ENCODE measurements around the gene ADAM8.
"Not testable (repeated sequence)": the region's sequence is repeated elsewhere in the genome, so short reads cannot be mapped to it uniquely, and the experiment has no call there.

The ADAM8 gene

DNA sequence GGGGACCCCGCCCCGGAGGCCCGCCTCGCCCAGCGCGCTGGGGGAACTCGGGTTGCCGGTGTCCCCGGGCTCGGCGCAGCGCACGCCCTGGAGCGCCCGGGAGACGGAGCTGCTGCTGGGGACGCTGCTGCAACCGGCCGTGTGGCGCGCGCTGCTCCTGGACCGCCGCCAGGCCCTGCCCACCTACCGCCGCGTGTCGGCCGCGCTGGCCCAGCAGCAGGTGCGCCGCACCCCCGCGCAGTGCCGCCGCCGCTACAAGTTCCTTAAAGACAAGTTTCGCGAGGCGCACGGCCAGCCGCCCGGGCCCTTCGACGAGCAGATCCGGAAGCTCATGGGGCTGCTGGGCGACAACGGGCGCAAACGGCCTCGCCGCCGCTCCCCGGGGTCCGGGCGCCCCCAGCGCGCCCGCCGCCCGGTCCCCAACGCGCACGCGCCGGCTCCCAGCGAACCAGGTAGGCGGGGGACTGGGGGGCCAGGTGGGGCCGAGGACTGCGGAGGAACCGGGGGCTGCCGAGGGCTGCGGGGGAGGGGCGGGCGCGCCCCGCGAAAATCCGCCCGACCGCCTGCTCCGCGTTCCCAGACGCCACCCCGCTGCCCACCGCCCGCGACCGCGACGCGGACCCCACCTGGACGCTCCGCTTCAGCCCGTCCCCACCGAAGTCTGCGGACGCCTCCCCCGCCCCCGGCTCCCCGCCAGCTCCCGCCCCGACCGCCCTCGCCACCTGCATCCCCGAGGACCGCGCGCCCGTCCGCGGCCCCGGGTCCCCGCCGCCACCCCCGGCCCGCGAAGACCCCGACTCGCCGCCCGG is 46.1 kb downstream of the ADAM8 start:
- DNase-seq (ENCODE audit: insufficient read length, low spot score) = no peak
- TF ChIP-seq TAF1 (IDR thresholded peaks at IDR 0.05; ENCODE audit: low read depth, low read length) = no peak
- no peak for TF ChIP-seq POLR2A (IDR thresholded peaks at IDR 0.05; ENCODE audit: low read depth, low read length)
- no peak for TF ChIP-seq PAX5 (IDR thresholded peaks at IDR 0.05; ENCODE audit: insufficient read depth, low read length, severe bottlenecking)
- no peak for TF ChIP-seq POU2F2 (IDR thresholded peaks at IDR 0.05; ENCODE audit: low read depth, low read length)
- TF ChIP-seq POLR2AphosphoS5 (IDR thresholded peaks at IDR 0.05; ENCODE audit: low read depth, low read length) = no peak
- TF ChIP-seq SPI1 (IDR thresholded peaks at IDR 0.05; ENCODE audit: low read depth, low read length) = no peak
- FAIRE-seq = no peak

GRCh38 chr10:133230044-133230361 is 46.7 kb downstream of the ADAM8 start, which contains the start of gene UTF1:
Gene UTF1 (plus strand): TSS chr10:133230217. CDS start chr10:133230289, 72 bp downstream.
- no peak for TF ChIP-seq POU2F2 (IDR thresholded peaks at IDR 0.05; ENCODE audit: low read depth, low read length)
- TF ChIP-seq TAF1 (IDR thresholded peaks at IDR 0.05; ENCODE audit: low read depth, low read length) = no peak
- TF ChIP-seq PAX5 (IDR thresholded peaks at IDR 0.05; ENCODE audit: insufficient read depth, low read length, severe bottlenecking) = no peak
- TF ChIP-seq POLR2A (IDR thresholded peaks at IDR 0.05; ENCODE audit: low read depth, low read length) = no peak
- no peak for TF ChIP-seq SPI1 (IDR thresholded peaks at IDR 0.05; ENCODE audit: low read depth, low read length)
- TF ChIP-seq POLR2AphosphoS5 (IDR thresholded peaks at IDR 0.05; ENCODE audit: low read depth, low read length) = no peak
- no peak for FAIRE-seq

DNA sequence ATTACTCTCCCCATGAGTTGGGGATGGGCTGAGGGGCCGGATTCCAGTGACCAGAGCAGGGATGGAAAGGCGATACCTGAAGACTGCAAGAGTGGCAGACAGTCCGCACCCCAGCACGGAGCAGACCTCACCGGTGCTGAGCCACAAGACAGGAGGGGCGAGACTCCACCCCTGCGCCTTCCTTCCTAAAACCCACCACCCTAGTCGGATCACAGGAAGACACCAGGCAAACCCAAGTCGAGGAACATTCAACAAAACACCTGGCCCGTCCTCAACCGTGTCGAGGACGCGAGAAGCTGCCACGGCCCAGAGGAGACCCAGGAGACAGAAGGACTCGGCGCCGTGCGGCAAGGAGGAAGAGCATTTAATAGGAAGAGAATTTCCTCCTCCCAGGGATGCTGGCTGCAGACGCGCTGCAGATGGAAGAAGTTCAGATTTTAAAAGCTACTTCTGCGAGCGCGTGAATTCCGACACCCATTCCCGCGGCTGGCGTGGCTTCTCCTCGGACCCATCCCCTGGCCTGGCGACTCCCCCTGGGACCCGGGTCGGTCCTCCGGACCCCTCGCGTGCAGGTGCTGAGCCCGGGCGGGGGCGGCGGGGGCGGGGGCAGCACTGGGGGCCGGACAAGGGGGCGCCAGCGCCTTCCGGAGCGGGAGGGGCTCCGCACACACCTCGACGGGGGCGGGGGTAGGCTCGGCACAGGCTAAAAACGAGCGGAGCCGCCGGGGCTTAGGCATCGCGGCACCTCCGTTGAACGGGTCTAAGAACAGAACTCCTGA is 47.2 kb downstream of the ADAM8 start:
- FAIRE-seq (no peak), DNase-seq (ENCODE audit: insufficient read length, low spot score) (no peak)
- no peak for TF ChIP-seq PAX5 (IDR thresholded peaks at IDR 0.05; ENCODE audit: insufficient read depth, low read length, severe bottlenecking)
- no peak for TF ChIP-seq POLR2A (IDR thresholded peaks at IDR 0.05; ENCODE audit: low read depth, low read length)
- TF ChIP-seq SPI1 (IDR thresholded peaks at IDR 0.05; ENCODE audit: low read depth, low read length) = no peak
- no peak for TF ChIP-seq POLR2AphosphoS5 (IDR thresholded peaks at IDR 0.05; ENCODE audit: low read depth, low read length)
- no peak for TF ChIP-seq POU2F2 (IDR thresholded peaks at IDR 0.05; ENCODE audit: low read depth, low read length)
- TF ChIP-seq TAF1 (IDR thresholded peaks at IDR 0.05; ENCODE audit: low read depth, low read length) = no peak

More at GRCh38 chr10:133230044-133230361, 46.7 kb downstream of the ADAM8 start, which contains the start of gene UTF1:
- DNase-seq (ENCODE audit: insufficient read length, low spot score) = no peak

- no peak for FAIRE-seq
- no peak for DNase-seq (ENCODE audit: insufficient read length, low spot score)
- TF ChIP-seq POLR2AphosphoS5 (IDR thresholded peaks at IDR 0.05; ENCODE audit: low read depth, low read length) = no peak
- TF ChIP-seq PAX5 (IDR thresholded peaks at IDR 0.05; ENCODE audit: insufficient read depth, low read length, severe bottlenecking) = no peak
- TF ChIP-seq POLR2A (IDR thresholded peaks at IDR 0.05; ENCODE audit: low read depth, low read length) = no peak
- TF ChIP-seq TAF1 (IDR thresholded peaks at IDR 0.05; ENCODE audit: low read depth, low read length) = no peak
- no peak for TF ChIP-seq SPI1 (IDR thresholded peaks at IDR 0.05; ENCODE audit: low read depth, low read length)
- TF ChIP-seq POU2F2 (IDR thresholded peaks at IDR 0.05; ENCODE audit: low read depth, low read length) = no peak
Measured at GRCh38 chr10:133227256-133227655, 49.4 kb downstream of the ADAM8 start.

DNA sequence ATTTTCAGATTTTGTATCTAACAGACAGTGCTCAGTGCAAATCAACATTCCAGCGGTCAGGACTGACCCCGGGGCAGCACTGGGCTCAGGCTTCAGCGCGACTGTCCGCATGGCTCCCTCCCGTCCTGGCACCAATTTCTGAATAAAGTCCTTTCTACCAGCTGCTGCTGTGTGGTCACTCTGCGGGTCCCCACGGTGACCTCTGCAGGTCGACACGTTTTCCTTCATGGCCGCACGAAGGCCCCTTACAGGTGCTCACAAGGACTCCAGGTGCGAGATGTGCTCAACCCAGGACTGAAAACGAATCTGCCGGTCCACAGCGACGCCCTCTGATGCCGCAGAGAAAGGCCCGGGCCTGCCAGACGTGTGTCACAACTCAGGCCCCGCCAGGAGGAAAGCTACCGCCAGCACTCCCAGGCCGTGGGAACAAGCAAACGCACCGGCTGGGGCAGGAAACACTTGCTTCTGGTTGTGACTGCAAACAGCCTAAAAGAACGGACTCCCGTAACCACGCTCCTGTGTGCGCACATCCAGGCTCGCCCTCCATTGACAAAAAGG is 50.3 kb downstream of the ADAM8 start:
- TF ChIP-seq TAF1 (IDR thresholded peaks at IDR 0.05; ENCODE audit: low read depth, low read length) (no peak), POLR2A (IDR thresholded peaks at IDR 0.05; ENCODE audit: low read depth, low read length) (no peak), SPI1 (IDR thresholded peaks at IDR 0.05; ENCODE audit: low read depth, low read length) (no peak), POLR2AphosphoS5 (IDR thresholded peaks at IDR 0.05; ENCODE audit: low read depth, low read length) (no peak), PAX5 (IDR thresholded peaks at IDR 0.05; ENCODE audit: insufficient read depth, low read length, severe bottlenecking) (no peak)
- FAIRE-seq (peak; percentile 45), DNase-seq (ENCODE audit: insufficient read length, low spot score) (no peak)

DNA sequence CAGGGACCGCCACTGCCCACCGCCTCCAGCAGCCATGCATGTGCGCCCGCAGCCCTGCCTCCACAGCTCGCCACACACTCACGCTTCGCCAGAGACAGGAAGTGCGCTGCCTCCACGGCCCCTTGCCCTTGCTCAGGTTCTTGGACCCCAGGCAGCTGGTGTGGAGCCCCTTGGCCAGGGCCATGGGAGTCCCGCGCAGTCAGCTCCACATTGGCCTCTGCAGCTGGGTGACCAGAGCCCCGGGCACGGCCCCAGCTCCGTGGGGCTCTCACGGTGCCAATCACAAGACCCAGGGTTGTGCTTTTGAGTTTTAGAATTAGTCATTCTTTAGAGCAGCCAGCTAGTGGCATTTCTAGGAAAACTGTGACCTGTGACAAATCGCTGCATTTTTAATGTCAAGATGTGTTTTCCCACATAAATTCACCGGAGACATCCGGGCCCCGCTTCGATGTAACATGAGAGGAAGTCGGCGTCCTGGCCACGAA is 50.9 kb downstream of the ADAM8 start:
- FAIRE-seq (no peak), DNase-seq (ENCODE audit: insufficient read length, low spot score) (no peak)
- no peak for TF ChIP-seq PAX5 (IDR thresholded peaks at IDR 0.05; ENCODE audit: insufficient read depth, low read length, severe bottlenecking)
- no peak for TF ChIP-seq TAF1 (IDR thresholded peaks at IDR 0.05; ENCODE audit: low read depth, low read length)
- no peak for TF ChIP-seq POLR2A (IDR thresholded peaks at IDR 0.05; ENCODE audit: low read depth, low read length)
- TF ChIP-seq POLR2AphosphoS5 (IDR thresholded peaks at IDR 0.05; ENCODE audit: low read depth, low read length) = no peak
- no peak for TF ChIP-seq POU2F2 (IDR thresholded peaks at IDR 0.05; ENCODE audit: low read depth, low read length)
- TF ChIP-seq SPI1 (IDR thresholded peaks at IDR 0.05; ENCODE audit: low read depth, low read length) = no peak

DNA sequence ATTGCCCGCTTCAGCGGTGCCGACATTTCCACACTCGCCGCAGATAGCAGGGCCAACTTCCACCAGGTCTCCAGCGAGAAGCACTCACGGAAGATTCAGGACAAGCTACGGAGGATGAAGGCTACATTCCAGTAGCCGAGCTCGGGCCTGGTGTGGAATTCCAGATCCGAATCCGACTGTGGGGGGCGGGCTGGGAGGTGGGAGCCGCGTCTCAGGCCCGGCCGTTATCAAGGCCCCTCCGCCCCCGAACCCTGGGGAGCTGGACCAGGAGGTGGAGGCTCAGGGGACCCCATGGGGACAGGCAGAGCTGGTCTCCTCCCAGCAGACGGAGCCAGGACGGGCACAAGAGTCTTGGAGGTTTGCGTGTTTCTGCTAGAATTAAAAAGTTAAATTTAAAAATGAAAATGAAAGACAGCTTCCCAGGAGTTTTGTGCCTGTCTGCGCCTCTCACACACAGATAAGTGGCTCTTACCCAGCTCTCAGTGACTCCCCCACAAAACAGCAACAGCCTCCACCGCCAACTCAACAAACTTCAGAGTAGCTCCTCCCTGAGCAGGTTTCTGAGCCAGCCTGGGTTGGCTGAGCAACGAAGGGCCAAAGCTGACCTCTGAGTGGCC is 51.8 kb downstream of the ADAM8 start:
- FAIRE-seq = no peak
- no peak for TF ChIP-seq TAF1 (IDR thresholded peaks at IDR 0.05; ENCODE audit: low read depth, low read length)
- TF ChIP-seq POLR2A (IDR thresholded peaks at IDR 0.05; ENCODE audit: low read depth, low read length) = no peak
- no peak for DNase-seq (ENCODE audit: insufficient read length, low spot score)

GRCh38 chr10:133224076-133224475 is 52.6 kb downstream of the ADAM8 start:
- TF ChIP-seq TAF1 (IDR thresholded peaks at IDR 0.05; ENCODE audit: low read depth, low read length) (no peak), PAX5 (IDR thresholded peaks at IDR 0.05; ENCODE audit: insufficient read depth, low read length, severe bottlenecking) (no peak), POLR2AphosphoS5 (IDR thresholded peaks at IDR 0.05; ENCODE audit: low read depth, low read length) (no peak), SPI1 (IDR thresholded peaks at IDR 0.05; ENCODE audit: low read depth, low read length) (no peak)
- DNase-seq (ENCODE audit: insufficient read length, low spot score) (no peak), FAIRE-seq (no peak)

GRCh38 chr10:133221756-133222155 is 54.9 kb downstream of the ADAM8 start:
- not testable (repeated sequence) for DNase-seq (ENCODE audit: insufficient read length, low spot score); FAIRE-seq
